ENCODE measurements around the gene ARHGEF4.
"Not testable (repeated sequence)": the region's sequence is repeated elsewhere in the genome, so short reads cannot be mapped to it uniquely, and the experiment has no call there.

ARHGEF4 gene

DNA sequence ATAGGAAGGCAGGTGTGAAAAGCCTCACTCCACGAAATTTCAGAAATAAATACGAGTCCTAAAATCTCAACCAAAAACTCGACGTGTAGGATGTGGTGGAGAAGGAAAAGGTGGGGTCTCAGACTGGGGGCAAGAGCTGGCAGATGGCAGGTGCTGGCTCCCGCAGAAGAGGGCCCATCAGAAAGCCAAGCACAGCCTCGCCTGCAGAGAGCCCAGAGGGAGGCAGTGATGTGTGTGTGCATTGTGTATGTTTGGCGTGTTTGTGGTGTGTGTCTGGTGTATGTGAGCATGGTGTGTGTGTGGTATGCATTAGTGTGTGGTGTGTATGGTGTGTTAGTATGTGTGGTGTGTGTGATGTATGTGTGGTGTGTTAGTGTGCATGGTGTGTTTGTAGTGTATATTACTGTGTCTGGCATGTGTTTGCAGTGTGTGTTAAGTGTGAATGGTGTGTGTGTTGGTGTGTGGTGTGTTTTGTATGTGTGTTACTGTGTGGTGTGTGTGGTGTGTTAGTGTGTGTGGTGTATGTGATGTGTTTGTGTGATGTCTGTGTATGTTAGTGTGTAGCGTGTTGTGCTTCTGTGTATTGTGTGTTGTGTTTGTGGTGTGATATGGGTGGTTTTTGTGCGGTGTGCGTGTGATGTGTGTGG is 140.0 kb downstream of the ARHGEF4 start:
- no peak for DNase-seq (ENCODE audit: low read depth)

- DNase-seq (ENCODE audit: low read depth) = no peak
Measured at GRCh38 chr2:130977461-130978050, 140.8 kb downstream of the ARHGEF4 start.

- DNase-seq (ENCODE audit: low read depth) = no peak
Measured at GRCh38 chr2:130981667-130982066, 145.0 kb downstream of the ARHGEF4 start.

DNA sequence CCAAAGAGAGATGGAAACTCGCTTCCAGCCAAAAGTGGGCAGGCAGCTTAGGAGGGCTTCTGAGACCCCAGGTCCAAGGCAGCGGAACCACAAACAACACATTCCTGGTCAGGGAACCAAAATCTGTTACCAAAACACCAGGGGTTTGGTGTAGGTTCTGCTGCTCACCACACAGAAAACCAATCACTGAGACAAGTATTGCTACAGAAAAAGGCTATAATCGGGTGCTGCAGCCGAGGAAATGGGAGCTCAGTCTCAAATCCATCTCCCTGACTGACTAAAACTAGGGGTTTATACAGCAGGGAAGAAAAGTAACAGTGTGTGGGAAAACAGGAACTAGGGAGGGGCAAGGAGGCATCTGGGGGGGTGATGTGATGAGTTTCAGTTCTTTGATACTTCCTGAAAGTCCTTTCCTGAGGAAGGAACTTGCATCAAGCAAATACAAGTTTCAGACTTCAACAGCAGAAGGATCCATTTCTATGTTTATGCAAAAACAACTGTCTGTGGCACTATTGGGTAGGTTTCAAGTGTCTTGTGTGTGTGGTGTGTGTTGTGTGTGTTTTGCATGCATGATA is 148.6 kb downstream of the ARHGEF4 start:
- no peak for DNase-seq (ENCODE audit: low read depth)

DNA sequence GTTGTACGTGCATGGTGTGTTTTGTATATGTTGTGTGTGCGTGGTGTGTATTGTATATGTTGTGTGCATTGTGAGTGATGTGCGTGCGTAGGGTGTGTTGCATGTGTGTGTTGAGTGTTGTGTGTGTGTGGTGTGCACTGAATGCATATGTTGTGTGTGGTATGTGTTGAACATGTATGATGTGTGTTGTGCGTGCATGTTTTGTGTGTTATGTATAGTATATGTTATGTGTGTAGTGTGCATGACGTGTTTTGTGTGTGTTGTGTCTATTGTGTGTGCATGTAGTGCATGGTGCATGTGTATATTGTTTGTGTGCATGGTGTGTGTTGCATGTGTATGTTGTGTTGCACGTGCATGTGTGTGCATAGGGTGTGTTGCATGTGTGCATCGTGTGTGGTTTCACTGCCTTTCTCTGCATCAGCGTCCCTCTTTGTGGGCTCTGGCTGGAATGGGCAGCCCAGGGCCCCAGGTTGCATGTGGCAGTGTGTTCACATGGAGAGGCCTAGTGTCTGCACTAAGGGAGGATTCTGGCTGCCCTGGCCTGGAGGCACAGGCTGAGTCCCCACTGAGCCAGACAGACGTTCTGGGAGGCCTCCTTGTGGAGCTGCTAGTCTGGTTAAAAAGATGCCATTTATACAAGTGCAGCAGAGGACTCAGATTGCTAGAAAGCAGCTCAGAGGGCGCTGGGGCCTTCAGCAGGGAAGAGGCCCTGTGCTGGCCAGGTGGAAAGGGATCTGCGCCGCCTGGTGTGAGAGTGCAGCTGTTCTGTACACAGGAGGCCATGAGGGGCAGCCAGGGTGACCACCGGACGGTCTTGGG is 149.3 kb downstream of the ARHGEF4 start:
- no peak for DNase-seq (ENCODE audit: low read depth)

GRCh38 chr2:130986890-130987493 is 150.3 kb downstream of the ARHGEF4 start:
- DNase-seq (ENCODE audit: low read depth) = no peak

GRCh38 chr2:130987519-130988425 is 151.1 kb downstream of the ARHGEF4 start:
- no peak for DNase-seq (ENCODE audit: low read depth)

GRCh38 chr2:130991446-130991845 is 154.7 kb downstream of the ARHGEF4 start:
- not testable (repeated sequence) for DNase-seq (ENCODE audit: low read depth)

- not testable (repeated sequence) for DNase-seq (ENCODE audit: low read depth)
Measured at GRCh38 chr2:130992003-130992402, 155.3 kb downstream of the ARHGEF4 start.

GRCh38 chr2:130996691-130997090 is 160.0 kb downstream of the ARHGEF4 start:
- no peak for DNase-seq (ENCODE audit: low read depth)

DNA sequence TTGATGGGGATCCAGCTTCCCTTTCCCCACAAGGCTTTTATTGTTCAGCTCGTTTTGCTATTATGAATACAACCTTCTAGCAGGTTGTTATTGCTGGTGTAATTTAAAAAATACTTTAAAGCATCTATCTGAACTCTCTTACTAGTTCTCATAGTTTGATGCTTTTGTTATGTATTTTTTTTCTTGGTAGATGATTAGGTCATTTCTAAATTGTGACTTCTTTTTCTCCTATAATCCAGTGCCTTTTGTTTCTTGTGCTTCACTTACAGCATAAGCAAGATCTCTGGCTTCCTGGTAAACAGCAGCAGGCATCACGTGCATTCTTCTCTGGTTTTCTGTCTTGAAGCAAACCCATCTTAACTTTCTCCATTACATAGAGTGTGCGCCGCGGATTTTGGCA is 160.5 kb downstream of the ARHGEF4 start:
- DNase-seq (ENCODE audit: low read depth) = no peak

DNA sequence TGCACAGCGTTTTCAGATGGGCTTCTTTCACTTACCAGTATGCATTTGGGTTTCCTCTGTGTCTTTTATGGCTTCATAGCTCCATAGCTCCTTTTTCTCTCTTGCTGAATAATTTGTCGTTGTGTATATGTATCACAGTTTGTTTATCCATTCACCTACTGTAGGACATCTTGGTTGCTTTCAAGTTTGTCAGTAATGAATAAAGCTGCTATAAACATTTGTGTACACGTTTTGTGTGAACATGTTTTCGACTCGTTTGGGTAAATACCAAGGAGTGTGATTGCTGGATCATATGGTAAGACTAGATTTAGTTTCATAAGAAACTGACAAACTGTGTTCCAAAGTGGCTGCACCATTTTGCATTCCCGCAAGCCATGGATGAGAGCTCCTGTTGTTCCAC is 161.8 kb downstream of the ARHGEF4 start:
- DNase-seq (ENCODE audit: low read depth) = no peak

- DNase-seq (ENCODE audit: low read depth) = no peak
Measured at GRCh38 chr2:131004446-131005209, 167.9 kb downstream of the ARHGEF4 start.

DNA sequence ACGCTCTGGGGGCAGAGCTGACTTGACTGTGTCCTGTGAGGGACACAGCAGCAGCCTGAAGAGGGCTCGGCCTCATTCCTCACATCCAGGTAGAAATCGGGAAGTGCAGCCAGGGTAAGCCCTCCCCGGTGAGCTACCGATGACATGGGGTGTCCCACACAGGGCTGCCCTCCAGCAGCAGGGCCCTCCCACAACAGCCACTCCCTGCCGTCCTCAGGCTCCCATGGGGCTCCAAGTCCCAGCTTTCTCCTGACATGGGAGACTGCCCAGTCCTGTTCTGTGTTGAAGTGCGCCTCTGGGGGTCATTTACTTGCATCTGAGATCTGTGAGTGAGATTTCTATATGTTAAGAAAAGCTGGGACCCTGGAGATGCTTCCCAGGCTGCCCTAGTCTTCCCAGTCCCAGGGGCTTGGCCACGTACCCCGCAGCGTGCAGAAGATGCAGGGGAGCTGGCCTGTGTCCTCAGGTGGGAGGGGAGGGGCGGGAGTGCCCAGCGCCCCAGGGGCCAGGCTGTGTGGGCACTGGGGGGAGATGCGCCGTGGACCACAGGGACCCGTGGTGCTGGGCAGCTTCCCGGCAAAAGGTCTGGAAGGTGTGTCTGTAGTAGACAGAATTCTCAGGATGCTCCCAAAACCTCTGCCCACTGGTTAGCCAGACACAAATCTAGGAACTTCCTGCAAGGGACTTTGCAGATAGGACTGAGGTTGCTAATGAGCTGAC is 168.7 kb downstream of the ARHGEF4 start:
- DNase-seq (ENCODE audit: low read depth) = no peak

DNA sequence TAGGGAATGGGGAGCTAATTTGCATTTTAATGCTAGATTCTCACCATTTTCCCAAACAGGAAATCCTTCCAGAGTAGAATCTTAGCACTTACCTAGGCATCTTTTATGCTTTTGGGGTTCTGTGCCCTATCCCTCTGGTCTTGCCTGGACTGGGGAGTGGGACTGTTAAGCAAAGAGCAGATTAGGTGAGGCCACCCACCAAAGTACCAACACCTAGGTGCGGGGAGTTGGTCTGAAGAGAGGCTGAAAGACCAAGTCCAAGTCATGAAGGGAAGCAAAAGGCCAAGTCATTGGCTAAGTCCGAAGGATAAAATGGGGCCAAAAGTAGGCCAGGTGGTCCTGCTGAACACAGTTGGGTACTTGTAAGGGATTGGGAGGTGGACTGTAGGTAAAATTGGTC is 169.8 kb downstream of the ARHGEF4 start:
- no peak for DNase-seq (ENCODE audit: low read depth)

DNA sequence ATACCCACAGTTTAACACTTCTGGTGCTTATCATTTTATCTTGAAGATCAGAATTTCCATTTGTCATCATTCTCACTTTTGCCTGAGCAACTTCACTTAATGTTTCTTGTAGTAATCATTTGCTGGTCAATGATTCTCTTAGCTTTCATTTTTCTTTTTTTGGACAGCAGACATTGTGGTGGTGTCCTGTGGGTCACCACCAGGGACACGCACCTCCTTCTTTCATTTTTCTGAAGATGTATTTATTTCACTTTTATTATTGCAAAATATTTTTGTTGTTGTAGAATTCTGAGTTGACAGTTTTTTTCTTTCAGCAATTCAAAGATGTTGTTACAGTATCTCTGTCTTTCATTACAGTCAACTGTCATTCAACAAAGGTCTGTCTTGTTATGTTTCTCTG is 172.3 kb downstream of the ARHGEF4 start:
- DNase-seq (ENCODE audit: low read depth) = no peak

DNA sequence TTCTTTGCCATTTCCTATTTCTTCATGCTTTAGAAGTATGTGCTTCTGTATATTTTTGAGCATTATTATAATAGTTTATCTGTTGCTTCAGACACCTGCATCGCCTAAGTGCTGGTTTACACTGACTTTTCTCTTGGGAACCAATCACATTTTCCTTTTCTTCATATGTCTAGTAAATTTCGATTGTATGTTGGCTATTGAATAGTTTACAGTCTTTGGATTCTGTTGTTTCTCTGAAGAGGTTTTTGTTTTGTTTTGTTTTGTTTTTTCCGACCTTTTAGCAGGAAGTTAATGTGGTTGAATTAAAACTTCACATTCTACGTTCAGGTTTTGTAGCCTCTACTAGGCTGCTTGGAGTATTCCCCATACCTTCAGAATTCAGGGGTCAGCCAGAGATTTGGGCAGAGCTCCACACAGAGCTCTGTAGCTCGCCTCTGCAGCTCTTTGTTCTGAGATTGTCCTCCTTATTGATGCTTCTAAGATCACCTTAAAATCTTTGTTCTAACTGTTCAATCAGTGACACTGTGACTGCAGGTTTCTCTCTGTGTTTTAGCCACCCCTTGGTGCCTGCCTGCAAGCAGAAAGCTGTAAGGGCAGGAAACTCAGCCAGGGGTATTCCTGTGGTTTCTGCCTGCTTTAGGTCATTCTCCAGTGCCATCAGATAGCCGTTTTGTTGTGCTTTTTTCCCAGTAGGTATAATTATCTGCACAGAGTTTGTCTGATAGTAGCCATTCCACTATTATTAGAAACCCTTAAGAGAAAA is 173.2 kb downstream of the ARHGEF4 start:
- no peak for DNase-seq (ENCODE audit: low read depth)

DNA sequence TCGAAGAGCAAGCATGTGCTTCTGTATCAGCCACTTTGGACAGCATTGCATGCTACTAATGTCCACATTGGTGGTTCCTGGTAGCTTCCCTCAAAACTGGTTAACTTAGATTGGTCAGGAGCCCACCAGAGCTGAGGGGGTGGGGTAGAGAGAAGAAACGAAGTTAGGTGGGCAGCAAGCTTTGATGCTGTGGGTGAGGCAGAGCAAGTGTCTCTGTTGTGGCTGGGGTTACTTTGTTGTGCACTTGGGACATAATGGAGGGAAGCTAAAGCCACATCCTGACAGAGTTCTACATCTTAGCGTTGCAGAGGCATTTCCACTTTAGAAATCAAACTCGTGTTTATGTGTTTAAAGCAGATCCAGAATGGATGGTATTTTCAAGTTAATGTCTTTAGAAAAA is 173.9 kb downstream of the ARHGEF4 start:
- DNase-seq (ENCODE audit: low read depth) = no peak

- no peak for DNase-seq (ENCODE audit: low read depth)
Measured at GRCh38 chr2:131011486-131011885, 174.8 kb downstream of the ARHGEF4 start.

Data from activated T-cell treated with anti-CD3 and anti-CD28 coated beads for 24 hours (primary cell).